Measurements from ENCODE around the gene SLC5A7.

- TF ChIP-seq SMC3 (conservative IDR thresholded peaks at IDR 0.05; ENCODE audit: poor library complexity) (no peak), CTCF (IDR thresholded peaks at IDR 0.05; ENCODE audit: poor library complexity, severe bottlenecking) (no peak), EP300 (conservative IDR thresholded peaks at IDR 0.05; ENCODE audit: poor library complexity, severe bottlenecking) (no peak), POLR2AphosphoS5 (IDR thresholded peaks at IDR 0.05) (no peak), RAD21 (conservative IDR thresholded peaks at IDR 0.05) (no peak), EZH2 (IDR thresholded peaks at IDR 0.05; ENCODE audit: borderline replicate concordance, insufficient read depth, low read length, poor library complexity, severe bottlenecking) (no peak), REST (IDR thresholded peaks at IDR 0.05; ENCODE audit: borderline replicate concordance) (no peak)
These were observed 24.9 kb upstream of the SLC5A7 start for GRCh38 chr2:107961395-107961794.
